HEK293 (cell line): Measurements from ENCODE around the gene PCCA.

Experiments used
- BCL11A ChIP-seq: fragments of 450-650 bp; formaldehyde crosslinking; IDR thresholded peaks from 2 replicates; pipeline ENCODE4 v1.5.1; 2016; ENCODE audit warnings: low read depth, missing biosample characterization, missing genetic modification characterization
- KLF16 ChIP-seq: fragments of 450-650 bp; formaldehyde crosslinking; IDR thresholded peaks from 2 replicates; pipeline ENCODE4 v1.5.1; 2017; ENCODE audit warnings: missing biosample characterization, missing genetic modification characterization
- RBAK ChIP-seq: fragments of 450-650 bp; formaldehyde crosslinking; IDR thresholded peaks from 2 replicates; pipeline ENCODE4 v1.5.1; 2016; ENCODE audit warnings: missing biosample characterization, missing genetic modification characterization
- ZBTB1 ChIP-seq: fragments of 450-650 bp; formaldehyde crosslinking; IDR thresholded peaks from 2 replicates; pipeline ENCODE4 v1.5.1; 2016; ENCODE audit warnings: missing biosample characterization, missing genetic modification characterization
- ZBTB7A ChIP-seq: fragments of 450-650 bp; formaldehyde crosslinking; IDR thresholded peaks from 2 replicates; pipeline ENCODE4 v1.5.1; 2016; ENCODE audit warnings: low read depth, missing biosample characterization, missing genetic modification characterization
- ZNF23 ChIP-seq: fragments of 450-650 bp; formaldehyde crosslinking; IDR thresholded peaks from 2 replicates; pipeline ENCODE4 v1.5.1; 2016; ENCODE audit warnings: missing biosample characterization, missing genetic modification characterization, borderline replicate concordance
- ZNF292 ChIP-seq: fragments of 450-650 bp; formaldehyde crosslinking; IDR thresholded peaks from 2 replicates; pipeline ENCODE4 v1.5.1; 2016; ENCODE audit warnings: low read depth, missing biosample characterization, missing genetic modification characterization, borderline replicate concordance
- TF ChIP-seq, protein P1 (sequence below): fragments of 450-650 bp; formaldehyde crosslinking; IDR thresholded peaks from 2 replicates; pipeline ENCODE4 v1.5.1; 2017; ENCODE audit warnings: missing biosample characterization, missing genetic modification characterization
- TF ChIP-seq, protein P2 (sequence below): fragments of 450-650 bp; formaldehyde crosslinking; IDR thresholded peaks from 2 replicates; pipeline ENCODE4 v1.5.1; 2016; ENCODE audit warnings: missing biosample characterization, missing genetic modification characterization
- TF ChIP-seq, protein P3 (sequence below): fragments of 450-650 bp; formaldehyde crosslinking; IDR thresholded peaks from 2 replicates; pipeline ENCODE4 v1.5.1; 2017; ENCODE audit warnings: missing biosample characterization, missing genetic modification characterization
- TF ChIP-seq, protein P4 (sequence below): fragments of 450-650 bp; formaldehyde crosslinking; IDR thresholded peaks from 2 replicates; pipeline ENCODE4 v1.5.1; 2016; ENCODE audit warnings: missing biosample characterization, missing genetic modification characterization
- TF ChIP-seq, protein P5 (sequence below): fragments of 450-650 bp; formaldehyde crosslinking; IDR thresholded peaks from 2 replicates; pipeline ENCODE4 v1.5.1; 2016; ENCODE audit warnings: missing biosample characterization, missing genetic modification characterization, low read depth
- TF ChIP-seq, protein P6 (sequence below): sonication (generic); formaldehyde crosslinking; IDR thresholded peaks from 2 replicates; pipeline ENCODE4 v1.8.1; 2022; ENCODE audit warnings: mild to moderate bottlenecking, moderate library complexity, missing genetic modification reagents

DNA sequence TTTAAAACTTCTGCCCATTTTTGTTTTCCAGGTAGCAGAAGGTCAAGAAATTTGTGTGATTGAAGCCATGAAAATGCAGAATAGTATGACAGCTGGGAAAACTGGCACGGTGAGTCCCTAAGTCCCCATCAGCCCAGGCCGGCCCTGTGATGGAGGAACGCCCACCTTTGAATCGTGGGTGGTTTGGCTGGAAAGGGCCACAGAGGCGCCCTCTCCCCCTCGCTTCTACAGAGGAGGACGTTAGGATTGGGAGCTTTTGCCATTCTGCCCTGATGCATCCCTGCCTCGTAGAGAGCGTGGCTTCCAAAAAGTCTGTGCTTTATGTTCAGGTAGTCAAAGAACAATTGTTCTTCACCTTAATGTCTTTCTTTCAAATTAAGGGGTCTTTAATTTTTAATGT lies 438.8 kb downstream of the PCCA start:
- no peak for TF ChIP-seq KLF16 (tag by site-specific recombination)
- TF ChIP-seq, protein P1, sequence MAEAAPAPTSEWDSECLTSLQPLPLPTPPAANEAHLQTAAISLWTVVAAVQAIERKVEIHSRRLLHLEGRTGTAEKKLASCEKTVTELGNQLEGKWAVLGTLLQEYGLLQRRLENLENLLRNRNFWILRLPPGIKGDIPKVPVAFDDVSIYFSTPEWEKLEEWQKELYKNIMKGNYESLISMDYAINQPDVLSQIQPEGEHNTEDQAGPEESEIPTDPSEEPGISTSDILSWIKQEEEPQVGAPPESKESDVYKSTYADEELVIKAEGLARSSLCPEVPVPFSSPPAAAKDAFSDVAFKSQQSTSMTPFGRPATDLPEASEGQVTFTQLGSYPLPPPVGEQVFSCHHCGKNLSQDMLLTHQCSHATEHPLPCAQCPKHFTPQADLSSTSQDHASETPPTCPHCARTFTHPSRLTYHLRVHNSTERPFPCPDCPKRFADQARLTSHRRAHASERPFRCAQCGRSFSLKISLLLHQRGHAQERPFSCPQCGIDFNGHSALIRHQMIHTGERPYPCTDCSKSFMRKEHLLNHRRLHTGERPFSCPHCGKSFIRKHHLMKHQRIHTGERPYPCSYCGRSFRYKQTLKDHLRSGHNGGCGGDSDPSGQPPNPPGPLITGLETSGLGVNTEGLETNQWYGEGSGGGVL (tag by site-specific recombination): no peak
- TF ChIP-seq, protein P2, sequence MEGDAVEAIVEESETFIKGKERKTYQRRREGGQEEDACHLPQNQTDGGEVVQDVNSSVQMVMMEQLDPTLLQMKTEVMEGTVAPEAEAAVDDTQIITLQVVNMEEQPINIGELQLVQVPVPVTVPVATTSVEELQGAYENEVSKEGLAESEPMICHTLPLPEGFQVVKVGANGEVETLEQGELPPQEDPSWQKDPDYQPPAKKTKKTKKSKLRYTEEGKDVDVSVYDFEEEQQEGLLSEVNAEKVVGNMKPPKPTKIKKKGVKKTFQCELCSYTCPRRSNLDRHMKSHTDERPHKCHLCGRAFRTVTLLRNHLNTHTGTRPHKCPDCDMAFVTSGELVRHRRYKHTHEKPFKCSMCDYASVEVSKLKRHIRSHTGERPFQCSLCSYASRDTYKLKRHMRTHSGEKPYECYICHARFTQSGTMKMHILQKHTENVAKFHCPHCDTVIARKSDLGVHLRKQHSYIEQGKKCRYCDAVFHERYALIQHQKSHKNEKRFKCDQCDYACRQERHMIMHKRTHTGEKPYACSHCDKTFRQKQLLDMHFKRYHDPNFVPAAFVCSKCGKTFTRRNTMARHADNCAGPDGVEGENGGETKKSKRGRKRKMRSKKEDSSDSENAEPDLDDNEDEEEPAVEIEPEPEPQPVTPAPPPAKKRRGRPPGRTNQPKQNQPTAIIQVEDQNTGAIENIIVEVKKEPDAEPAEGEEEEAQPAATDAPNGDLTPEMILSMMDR (tag by site-specific recombination): no peak
- TF ChIP-seq ZBTB7A: no peak
- TF ChIP-seq RBAK (tag by site-specific recombination): no peak
- TF ChIP-seq, protein P3, sequence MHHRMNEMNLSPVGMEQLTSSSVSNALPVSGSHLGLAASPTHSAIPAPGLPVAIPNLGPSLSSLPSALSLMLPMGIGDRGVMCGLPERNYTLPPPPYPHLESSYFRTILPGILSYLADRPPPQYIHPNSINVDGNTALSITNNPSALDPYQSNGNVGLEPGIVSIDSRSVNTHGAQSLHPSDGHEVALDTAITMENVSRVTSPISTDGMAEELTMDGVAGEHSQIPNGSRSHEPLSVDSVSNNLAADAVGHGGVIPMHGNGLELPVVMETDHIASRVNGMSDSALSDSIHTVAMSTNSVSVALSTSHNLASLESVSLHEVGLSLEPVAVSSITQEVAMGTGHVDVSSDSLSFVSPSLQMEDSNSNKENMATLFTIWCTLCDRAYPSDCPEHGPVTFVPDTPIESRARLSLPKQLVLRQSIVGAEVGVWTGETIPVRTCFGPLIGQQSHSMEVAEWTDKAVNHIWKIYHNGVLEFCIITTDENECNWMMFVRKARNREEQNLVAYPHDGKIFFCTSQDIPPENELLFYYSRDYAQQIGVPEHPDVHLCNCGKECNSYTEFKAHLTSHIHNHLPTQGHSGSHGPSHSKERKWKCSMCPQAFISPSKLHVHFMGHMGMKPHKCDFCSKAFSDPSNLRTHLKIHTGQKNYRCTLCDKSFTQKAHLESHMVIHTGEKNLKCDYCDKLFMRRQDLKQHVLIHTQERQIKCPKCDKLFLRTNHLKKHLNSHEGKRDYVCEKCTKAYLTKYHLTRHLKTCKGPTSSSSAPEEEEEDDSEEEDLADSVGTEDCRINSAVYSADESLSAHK (tag by site-specific recombination): no peak
- TF ChIP-seq, protein P4, sequence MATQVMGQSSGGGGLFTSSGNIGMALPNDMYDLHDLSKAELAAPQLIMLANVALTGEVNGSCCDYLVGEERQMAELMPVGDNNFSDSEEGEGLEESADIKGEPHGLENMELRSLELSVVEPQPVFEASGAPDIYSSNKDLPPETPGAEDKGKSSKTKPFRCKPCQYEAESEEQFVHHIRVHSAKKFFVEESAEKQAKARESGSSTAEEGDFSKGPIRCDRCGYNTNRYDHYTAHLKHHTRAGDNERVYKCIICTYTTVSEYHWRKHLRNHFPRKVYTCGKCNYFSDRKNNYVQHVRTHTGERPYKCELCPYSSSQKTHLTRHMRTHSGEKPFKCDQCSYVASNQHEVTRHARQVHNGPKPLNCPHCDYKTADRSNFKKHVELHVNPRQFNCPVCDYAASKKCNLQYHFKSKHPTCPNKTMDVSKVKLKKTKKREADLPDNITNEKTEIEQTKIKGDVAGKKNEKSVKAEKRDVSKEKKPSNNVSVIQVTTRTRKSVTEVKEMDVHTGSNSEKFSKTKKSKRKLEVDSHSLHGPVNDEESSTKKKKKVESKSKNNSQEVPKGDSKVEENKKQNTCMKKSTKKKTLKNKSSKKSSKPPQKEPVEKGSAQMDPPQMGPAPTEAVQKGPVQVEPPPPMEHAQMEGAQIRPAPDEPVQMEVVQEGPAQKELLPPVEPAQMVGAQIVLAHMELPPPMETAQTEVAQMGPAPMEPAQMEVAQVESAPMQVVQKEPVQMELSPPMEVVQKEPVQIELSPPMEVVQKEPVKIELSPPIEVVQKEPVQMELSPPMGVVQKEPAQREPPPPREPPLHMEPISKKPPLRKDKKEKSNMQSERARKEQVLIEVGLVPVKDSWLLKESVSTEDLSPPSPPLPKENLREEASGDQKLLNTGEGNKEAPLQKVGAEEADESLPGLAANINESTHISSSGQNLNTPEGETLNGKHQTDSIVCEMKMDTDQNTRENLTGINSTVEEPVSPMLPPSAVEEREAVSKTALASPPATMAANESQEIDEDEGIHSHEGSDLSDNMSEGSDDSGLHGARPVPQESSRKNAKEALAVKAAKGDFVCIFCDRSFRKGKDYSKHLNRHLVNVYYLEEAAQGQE (tag by site-specific recombination): no peak
- TF ChIP-seq, protein P5, sequence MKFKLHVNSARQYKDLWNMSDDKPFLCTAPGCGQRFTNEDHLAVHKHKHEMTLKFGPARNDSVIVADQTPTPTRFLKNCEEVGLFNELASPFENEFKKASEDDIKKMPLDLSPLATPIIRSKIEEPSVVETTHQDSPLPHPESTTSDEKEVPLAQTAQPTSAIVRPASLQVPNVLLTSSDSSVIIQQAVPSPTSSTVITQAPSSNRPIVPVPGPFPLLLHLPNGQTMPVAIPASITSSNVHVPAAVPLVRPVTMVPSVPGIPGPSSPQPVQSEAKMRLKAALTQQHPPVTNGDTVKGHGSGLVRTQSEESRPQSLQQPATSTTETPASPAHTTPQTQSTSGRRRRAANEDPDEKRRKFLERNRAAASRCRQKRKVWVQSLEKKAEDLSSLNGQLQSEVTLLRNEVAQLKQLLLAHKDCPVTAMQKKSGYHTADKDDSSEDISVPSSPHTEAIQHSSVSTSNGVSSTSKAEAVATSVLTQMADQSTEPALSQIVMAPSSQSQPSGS (tag by site-specific recombination): no peak
- no peak for TF ChIP-seq ZNF23 (tag by site-specific recombination)
- no peak for TF ChIP-seq BCL11A (tag by site-specific recombination)
- no peak for TF ChIP-seq ZNF292
- TF ChIP-seq ZBTB1 (tag by site-specific recombination): no peak
- TF ChIP-seq, protein P6, sequence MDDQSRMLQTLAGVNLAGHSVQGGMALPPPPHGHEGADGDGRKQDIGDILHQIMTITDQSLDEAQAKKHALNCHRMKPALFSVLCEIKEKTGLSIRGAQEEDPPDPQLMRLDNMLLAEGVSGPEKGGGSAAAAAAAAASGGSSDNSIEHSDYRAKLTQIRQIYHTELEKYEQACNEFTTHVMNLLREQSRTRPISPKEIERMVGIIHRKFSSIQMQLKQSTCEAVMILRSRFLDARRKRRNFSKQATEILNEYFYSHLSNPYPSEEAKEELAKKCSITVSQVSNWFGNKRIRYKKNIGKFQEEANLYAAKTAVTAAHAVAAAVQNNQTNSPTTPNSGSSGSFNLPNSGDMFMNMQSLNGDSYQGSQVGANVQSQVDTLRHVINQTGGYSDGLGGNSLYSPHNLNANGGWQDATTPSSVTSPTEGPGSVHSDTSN: no peak
